Measurements from ENCODE around the gene AK4. TPM values are rescaled to one million over a fixed set of nuclear protein-coding genes. Genes with fewer than 3 reads are reported as not detected.

Gene AK4
- total RNA-seq, 2 experiments from 2014 or later = 0.08 to 0.14 TPM

- Histone ChIP-seq H3K9me3 (ENCODE audit: control insufficient read depth in 1 of 2, insufficient read depth in 1 of 2, low read length in 2 of 2) (no peaks in the 10 kb centered on the region), H3K4me3 (ENCODE audit: low read length) (no peak overlapping the region), H3K36me3 (ENCODE audit: insufficient read depth, low read length) (no peaks in the 10 kb centered on the region), H3K4me1 (ENCODE audit: insufficient read depth, low read length) (peaks cover 17% of the 10 kb centered on the region), H3K27ac (ENCODE audit: low read depth in 1 of 2, low read length in 2 of 2) (no peak overlapping the region), H3K27me3 (ENCODE audit: control insufficient read depth in 1 of 2, insufficient read depth in 2 of 2, low read length in 2 of 2) (peaks cover 16 to 26% of the 10 kb centered on the region in 2 experiments)
- TF ChIP-seq, protein P1, sequence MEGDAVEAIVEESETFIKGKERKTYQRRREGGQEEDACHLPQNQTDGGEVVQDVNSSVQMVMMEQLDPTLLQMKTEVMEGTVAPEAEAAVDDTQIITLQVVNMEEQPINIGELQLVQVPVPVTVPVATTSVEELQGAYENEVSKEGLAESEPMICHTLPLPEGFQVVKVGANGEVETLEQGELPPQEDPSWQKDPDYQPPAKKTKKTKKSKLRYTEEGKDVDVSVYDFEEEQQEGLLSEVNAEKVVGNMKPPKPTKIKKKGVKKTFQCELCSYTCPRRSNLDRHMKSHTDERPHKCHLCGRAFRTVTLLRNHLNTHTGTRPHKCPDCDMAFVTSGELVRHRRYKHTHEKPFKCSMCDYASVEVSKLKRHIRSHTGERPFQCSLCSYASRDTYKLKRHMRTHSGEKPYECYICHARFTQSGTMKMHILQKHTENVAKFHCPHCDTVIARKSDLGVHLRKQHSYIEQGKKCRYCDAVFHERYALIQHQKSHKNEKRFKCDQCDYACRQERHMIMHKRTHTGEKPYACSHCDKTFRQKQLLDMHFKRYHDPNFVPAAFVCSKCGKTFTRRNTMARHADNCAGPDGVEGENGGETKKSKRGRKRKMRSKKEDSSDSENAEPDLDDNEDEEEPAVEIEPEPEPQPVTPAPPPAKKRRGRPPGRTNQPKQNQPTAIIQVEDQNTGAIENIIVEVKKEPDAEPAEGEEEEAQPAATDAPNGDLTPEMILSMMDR (IDR thresholded peaks at IDR 0.05) = no peak
- no peak for ATAC-seq (ENCODE audit: poor library complexity)
- H3K27me3 Mint-ChIP-seq = peaks cover 50% of the 10 kb centered on the region
- peaks cover 15% of the 10 kb centered on the region for H3K4me1 Mint-ChIP-seq (ENCODE audit: low read depth)
- no peaks in the 10 kb centered on the region for H3K9me3 Mint-ChIP-seq
- DNase-seq = no peak
- intact Hi-C loops (cut with DNase I, micrococcal nuclease) = no loop called here
- POLR2A ChIA-PET = no interaction called here
- no peak overlapping the region for H3K4me3 Mint-ChIP-seq
- H3K36me3 Mint-ChIP-seq (ENCODE audit: low read depth) = no peaks in the 10 kb centered on the region
- no peak overlapping the region for H3K27ac Mint-ChIP-seq
- CTCF ChIA-PET = no interaction called here
Measured at GRCh38 chr1:65151641-65152040, 3.6 kb downstream of the AK4 start.

GRCh38 chr1:65153635-65154034 is 5.6 kb downstream of the AK4 start:
- Mint-ChIP-seq H3K27ac (no peak overlapping the region), H3K27me3 (peaks cover 48% of the 10 kb centered on the region), H3K4me1 (ENCODE audit: low read depth) (peaks cover 12% of the 10 kb centered on the region), H3K4me3 (no peak overlapping the region), H3K36me3 (ENCODE audit: low read depth) (no peaks in the 10 kb centered on the region), H3K9me3 (no peaks in the 10 kb centered on the region)
- Histone ChIP-seq H3K9me3 (ENCODE audit: control insufficient read depth in 1 of 2, insufficient read depth in 1 of 2, low read length in 2 of 2) (no peaks in the 10 kb centered on the region), H3K36me3 (ENCODE audit: insufficient read depth, low read length) (no peaks in the 10 kb centered on the region), H3K4me3 (ENCODE audit: low read length) (no peak overlapping the region), H3K27ac (ENCODE audit: low read depth in 1 of 2, low read length in 2 of 2) (no peak overlapping the region), H3K4me1 (ENCODE audit: insufficient read depth, low read length) (peaks cover 6% of the 10 kb centered on the region), H3K27me3 (ENCODE audit: control insufficient read depth in 1 of 2, insufficient read depth in 2 of 2, low read length in 2 of 2) (peaks cover 10 to 18% of the 10 kb centered on the region in 2 experiments)
- POLR2A ChIA-PET = no interaction called here
- DNase-seq (no peak), ATAC-seq (ENCODE audit: poor library complexity) (no peak)
- CTCF ChIA-PET = no interaction called here
- TF ChIP-seq, protein P1 (IDR thresholded peaks at IDR 0.05) = no peak
- intact Hi-C loops (cut with DNase I, micrococcal nuclease) = no loop called here

DNA sequence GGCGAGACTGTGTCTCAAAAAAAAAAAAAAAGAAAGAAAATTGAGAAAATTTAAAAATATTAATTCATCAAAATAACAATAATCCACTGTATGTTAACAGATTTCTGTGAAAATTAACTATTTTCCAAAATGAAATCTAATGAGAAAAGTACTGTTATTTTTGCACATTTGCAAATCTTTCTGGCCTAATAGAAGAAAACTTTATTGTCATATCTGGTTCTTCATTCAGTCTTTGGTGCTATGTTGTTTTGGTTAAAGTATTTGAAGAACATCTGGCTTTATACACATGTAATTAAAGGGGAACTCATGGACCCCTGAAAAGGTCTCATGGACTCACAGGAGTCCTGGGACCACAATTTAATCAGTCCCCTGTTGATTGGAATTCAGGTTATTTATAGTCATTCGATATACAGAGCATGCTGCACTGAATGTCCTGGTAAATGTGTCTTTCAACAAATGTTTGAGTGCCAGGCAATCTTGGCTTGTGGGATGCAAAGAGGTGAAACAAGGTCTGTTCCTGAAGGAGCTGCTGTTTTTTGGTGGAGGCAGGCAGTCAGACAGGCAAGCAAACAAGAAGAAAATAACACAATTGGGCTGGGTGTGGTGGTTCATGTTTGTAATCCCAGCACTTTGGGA is 9.0 kb downstream of the AK4 start:
- DNase-seq (no peak), ATAC-seq (ENCODE audit: poor library complexity) (no peak)
- H3K27ac ChIP-seq (ENCODE audit: low read depth in 1 of 2, low read length in 2 of 2) = no peak overlapping the region
- no peaks in the 10 kb centered on the region for H3K9me3 ChIP-seq (ENCODE audit: control insufficient read depth in 1 of 2, insufficient read depth in 1 of 2, low read length in 2 of 2)
- Mint-ChIP-seq H3K9me3 (no peaks in the 10 kb centered on the region), H3K27me3 (peaks cover 17% of the 10 kb centered on the region), H3K4me3 (no peak overlapping the region), H3K4me1 (ENCODE audit: low read depth) (no peaks in the 10 kb centered on the region), H3K27ac (no peak overlapping the region), H3K36me3 (ENCODE audit: low read depth) (no peaks in the 10 kb centered on the region)
- TF ChIP-seq, protein P1 (IDR thresholded peaks at IDR 0.05) = no peak
- ChIA-PET CTCF (no interaction called here), POLR2A (no interaction called here)
- H3K4me1 ChIP-seq (ENCODE audit: insufficient read depth, low read length) = no peaks in the 10 kb centered on the region
- H3K36me3 ChIP-seq (ENCODE audit: insufficient read depth, low read length) = no peaks in the 10 kb centered on the region
- intact Hi-C loops (cut with DNase I, micrococcal nuclease) = no loop called here
- no peak overlapping the region for H3K4me3 ChIP-seq (ENCODE audit: low read length)
- H3K27me3 ChIP-seq (ENCODE audit: control insufficient read depth in 1 of 2, insufficient read depth in 2 of 2, low read length in 2 of 2) = no peaks in the 10 kb centered on the region

Data from CD4-positive, alpha-beta T cell (primary cell).